NCI-H748 (cell line): ENCODE results near the gene KIRREL3.
A peak's percentile ranks its signal among the peaks of the same experiment; 100 is the strongest.

Experiments
- DNase-seq: peaks from one replicate; lab custom pipeline; 2025; ENCODE audit not compliant: unreplicated experiment; lab: John Stamatoyannopoulos, UW

KIRREL3 gene

GRCh38 chr11:126747315-126747714 lies 253.3 kb downstream of the KIRREL3 start:
- no peak for DNase-seq

GRCh38 chr11:126746443-126746842 lies 254.1 kb downstream of the KIRREL3 start:
- DNase-seq, result no peak

- no peak for DNase-seq
Observed at GRCh38 chr11:126744699-126745098, 255.9 kb downstream of the KIRREL3 start.

GRCh38 chr11:126743628-126744027 lies 256.9 kb downstream of the KIRREL3 start:
- peak; percentile 19 for DNase-seq

- DNase-seq, result no peak
Observed at GRCh38 chr11:126742582-126742981, 258.0 kb downstream of the KIRREL3 start.

- DNase-seq, result no peak
Observed at GRCh38 chr11:126740846-126741245, 259.7 kb downstream of the KIRREL3 start.

- no peak for DNase-seq
Observed at GRCh38 chr11:126739499-126740145, 260.9 kb downstream of the KIRREL3 start.

GRCh38 chr11:126738295-126739031 lies 262.1 kb downstream of the KIRREL3 start:
- DNase-seq, result no peak

GRCh38 chr11:126736682-126737572 lies 263.6 kb downstream of the KIRREL3 start:
- DNase-seq, result no peak

GRCh38 chr11:126734752-126735151 lies 265.8 kb downstream of the KIRREL3 start:
- DNase-seq, result no peak

GRCh38 chr11:126733685-126734084 lies 266.9 kb downstream of the KIRREL3 start:
- DNase-seq, result no peak

GRCh38 chr11:126732981-126733380 lies 267.6 kb downstream of the KIRREL3 start:
- no peak for DNase-seq

- no peak for DNase-seq
Observed at GRCh38 chr11:126731576-126732142, 268.9 kb downstream of the KIRREL3 start.

GRCh38 chr11:126727381-126727780 lies 273.2 kb downstream of the KIRREL3 start:
- DNase-seq, result no peak

- DNase-seq, result no peak
Observed at GRCh38 chr11:126725521-126725920, 275.0 kb downstream of the KIRREL3 start.

- no peak for DNase-seq
Observed at GRCh38 chr11:126725043-126725442, 275.5 kb downstream of the KIRREL3 start.

GRCh38 chr11:126723665-126724045 lies 276.9 kb downstream of the KIRREL3 start:
- DNase-seq, result no peak

GRCh38 chr11:126722956-126723664 lies 277.5 kb downstream of the KIRREL3 start:
- DNase-seq, result no peak

- DNase-seq, result no peak
Observed at GRCh38 chr11:126722006-126722736, 278.4 kb downstream of the KIRREL3 start.
